ENCODE measurements around the gene CPNE6.

Gene CPNE6

GRCh38 chr14:24058260-24058950, 13.0 kb upstream of the CPNE6 start:
- Histone ChIP-seq H3K27ac (ENCODE audit: low read length, poor library complexity, severe bottlenecking) (no peak overlapping the region), H3K36me3 (ENCODE audit: control insufficient read depth in 1 of 2, insufficient read depth in 2 of 2, low read depth in 1 of 2, low read length in 2 of 2) (no peaks in the 10 kb centered on the region), H2BK120ac (ENCODE audit: low read depth, low read length) (no peak overlapping the region), H3K79me1 (replicated peaks; ENCODE audit: low read length, poor library complexity, severe bottlenecking) (no peaks in the 10 kb centered on the region), H4K8ac (ENCODE audit: low read length) (no peak overlapping the region), H2BK12ac (ENCODE audit: low read length in 2 of 2) (no peak overlapping the region), H3K9me3 (ENCODE audit: control insufficient read depth, low read length) (no peaks in the 10 kb centered on the region), H2BK5ac (ENCODE audit: low read depth, low read length, poor library complexity, severe bottlenecking) (no peak overlapping the region), H3K14ac (ENCODE audit: low read length in 2 of 2) (peak overlapping the region in 1 of 2 experiments; percentile 36), H2BK15ac (ENCODE audit: low read depth, poor library complexity, severe bottlenecking) (no peak overlapping the region), H3K27me3 (ENCODE audit: control insufficient read depth in 1 of 2, insufficient read depth in 1 of 2, low read length in 2 of 2) (peaks cover 60 to 83% of the 10 kb centered on the region in 2 experiments), H3K4ac (ENCODE audit: low read depth in 1 of 2, low read length in 2 of 2) (no peak overlapping the region), H2AFZ (ENCODE audit: low read depth, low read length) (no peak overlapping the region), H3K9ac (ENCODE audit: low read length) (no peak overlapping the region), H3K23ac (ENCODE audit: low read length in 2 of 2) (no peak overlapping the region), H3K4me2 (ENCODE audit: low read length, poor library complexity, severe bottlenecking) (no peak overlapping the region), H3K4me1 (ENCODE audit: control insufficient read depth, insufficient read depth, low read depth, low read length) (peaks cover 5% of the 10 kb centered on the region), H2AK5ac (ENCODE audit: low read length, severe bottlenecking) (no peak overlapping the region), H3K18ac (ENCODE audit: low read depth in 1 of 2, low read length in 2 of 2) (no peak overlapping the region), H3K4me3 (ENCODE audit: insufficient read depth in 1 of 2, low read depth in 1 of 2, low read length in 2 of 2) (no peak overlapping the region), H4K91ac (ENCODE audit: low read length) (no peak overlapping the region)
- WGBS = 64% methylated on average over 6 of the region's 7 CpGs
- DNase-seq = peak; percentile 76

GRCh38 chr14:24058951-24059475, 12.3 kb upstream of the CPNE6 start:
- Histone ChIP-seq H3K4me1 (ENCODE audit: control insufficient read depth, insufficient read depth, low read depth, low read length) (peaks cover 5% of the 10 kb centered on the region), H3K79me1 (replicated peaks; ENCODE audit: low read length, poor library complexity, severe bottlenecking) (no peaks in the 10 kb centered on the region), H3K4me2 (ENCODE audit: low read length, poor library complexity, severe bottlenecking) (no peak overlapping the region), H4K91ac (ENCODE audit: low read length) (no peak overlapping the region), H3K9ac (ENCODE audit: low read length) (no peak overlapping the region), H2AK5ac (ENCODE audit: low read length, severe bottlenecking) (no peak overlapping the region), H4K8ac (ENCODE audit: low read length) (no peak overlapping the region), H3K9me3 (ENCODE audit: control insufficient read depth, low read length) (no peaks in the 10 kb centered on the region), H3K4ac (ENCODE audit: low read depth in 1 of 2, low read length in 2 of 2) (no peak overlapping the region), H3K14ac (ENCODE audit: low read length in 2 of 2) (no peak overlapping the region), H3K23ac (ENCODE audit: low read length in 2 of 2) (no peak overlapping the region), H3K36me3 (ENCODE audit: control insufficient read depth in 1 of 2, insufficient read depth in 2 of 2, low read depth in 1 of 2, low read length in 2 of 2) (no peaks in the 10 kb centered on the region), H3K4me3 (ENCODE audit: insufficient read depth in 1 of 2, low read depth in 1 of 2, low read length in 2 of 2) (no peak overlapping the region), H2BK15ac (ENCODE audit: low read depth, poor library complexity, severe bottlenecking) (no peak overlapping the region), H3K27ac (ENCODE audit: low read length, poor library complexity, severe bottlenecking) (no peak overlapping the region), H2BK12ac (ENCODE audit: low read length in 2 of 2) (no peak overlapping the region), H3K18ac (ENCODE audit: low read depth in 1 of 2, low read length in 2 of 2) (no peak overlapping the region), H2BK120ac (ENCODE audit: low read depth, low read length) (no peak overlapping the region), H3K27me3 (ENCODE audit: control insufficient read depth in 1 of 2, insufficient read depth in 1 of 2, low read length in 2 of 2) (peaks cover 54 to 79% of the 10 kb centered on the region in 2 experiments), H2AFZ (ENCODE audit: low read depth, low read length) (no peak overlapping the region), H2BK5ac (ENCODE audit: low read depth, low read length, poor library complexity, severe bottlenecking) (no peak overlapping the region)
- no peak for DNase-seq
- WGBS = 83% methylated on average over 10 of the region's 10 CpGs

DNA sequence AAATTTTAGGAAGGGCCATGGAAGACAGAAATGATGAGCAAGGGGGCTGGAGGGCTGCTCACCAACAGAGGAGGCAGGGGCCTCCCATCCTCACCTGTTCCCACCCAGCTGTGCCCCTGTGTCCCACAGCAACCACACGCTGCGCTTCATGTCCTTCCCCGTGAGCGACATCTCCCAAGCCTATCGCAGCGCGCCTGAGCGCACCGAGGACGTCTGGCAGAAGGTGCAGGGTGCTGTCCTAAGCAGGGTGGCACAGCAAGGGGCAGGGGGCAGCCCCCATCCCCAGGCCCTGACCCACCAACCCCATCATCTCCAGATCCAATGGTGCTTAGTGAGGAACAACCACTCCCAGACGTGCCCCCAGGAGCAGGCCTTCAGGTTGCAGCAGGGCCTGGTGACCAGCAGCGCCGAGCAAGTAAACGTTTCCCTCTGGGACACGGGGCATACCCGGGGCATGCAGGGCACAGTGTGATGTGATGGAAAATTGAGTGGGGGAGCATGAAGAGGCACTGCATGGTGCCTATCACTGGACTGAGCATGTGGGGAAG, 11.4 kb upstream of the CPNE6 start:
- Histone ChIP-seq H3K18ac (ENCODE audit: low read depth in 1 of 2, low read length in 2 of 2) (no peak overlapping the region), H3K9me3 (ENCODE audit: control insufficient read depth, low read length) (no peaks in the 10 kb centered on the region), H3K4me3 (ENCODE audit: insufficient read depth in 1 of 2, low read depth in 1 of 2, low read length in 2 of 2) (no peak overlapping the region), H2BK15ac (ENCODE audit: low read depth, poor library complexity, severe bottlenecking) (no peak overlapping the region), H3K27ac (ENCODE audit: low read length, poor library complexity, severe bottlenecking) (no peak overlapping the region), H2BK5ac (ENCODE audit: low read depth, low read length, poor library complexity, severe bottlenecking) (no peak overlapping the region), H3K79me1 (replicated peaks; ENCODE audit: low read length, poor library complexity, severe bottlenecking) (no peaks in the 10 kb centered on the region), H2AFZ (ENCODE audit: low read depth, low read length) (no peak overlapping the region), H4K91ac (ENCODE audit: low read length) (no peak overlapping the region), H3K14ac (ENCODE audit: low read length in 2 of 2) (peak overlapping the region in 1 of 2 experiments; percentile 11), H2AK5ac (ENCODE audit: low read length, severe bottlenecking) (no peak overlapping the region), H3K4me2 (ENCODE audit: low read length, poor library complexity, severe bottlenecking) (no peak overlapping the region), H4K8ac (ENCODE audit: low read length) (no peak overlapping the region), H2BK120ac (ENCODE audit: low read depth, low read length) (no peak overlapping the region), H3K9ac (ENCODE audit: low read length) (no peak overlapping the region), H2BK12ac (ENCODE audit: low read length in 2 of 2) (no peak overlapping the region), H3K27me3 (ENCODE audit: control insufficient read depth in 1 of 2, insufficient read depth in 1 of 2, low read length in 2 of 2) (peaks cover 50 to 78% of the 10 kb centered on the region in 2 experiments), H3K4ac (ENCODE audit: low read depth in 1 of 2, low read length in 2 of 2) (no peak overlapping the region), H3K36me3 (ENCODE audit: control insufficient read depth in 1 of 2, insufficient read depth in 2 of 2, low read depth in 1 of 2, low read length in 2 of 2) (no peaks in the 10 kb centered on the region), H3K4me1 (ENCODE audit: control insufficient read depth, insufficient read depth, low read depth, low read length) (peaks cover 5% of the 10 kb centered on the region), H3K23ac (ENCODE audit: low read length in 2 of 2) (no peak overlapping the region)
- WGBS = 84% methylated on average over 16 of the region's 16 CpGs
- DNase-seq = no peak

DNA sequence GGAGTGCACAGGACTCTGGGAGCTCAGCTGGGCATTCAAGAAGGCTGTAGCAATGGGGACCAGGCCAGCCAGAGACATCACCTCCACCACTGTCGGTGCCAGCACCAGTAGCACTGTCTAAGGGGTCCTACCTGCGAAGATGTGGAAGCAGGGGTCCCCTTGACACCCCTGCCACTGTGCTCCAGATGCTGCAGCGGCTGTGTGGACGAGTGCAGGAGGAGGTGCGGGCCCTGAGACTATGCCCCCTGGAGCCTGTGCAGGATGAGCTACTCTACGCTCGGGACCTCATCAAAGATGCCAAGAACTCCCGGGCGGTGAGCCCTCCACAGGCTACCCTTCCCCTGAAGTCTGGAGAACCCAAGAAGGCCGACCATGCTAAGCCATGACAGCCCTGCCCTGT, 10.9 kb upstream of the CPNE6 start:
- H3K4me1 ChIP-seq (ENCODE audit: control insufficient read depth, insufficient read depth, low read depth, low read length) = peaks cover 5% of the 10 kb centered on the region
- no peaks in the 10 kb centered on the region for H3K79me1 ChIP-seq (replicated peaks; ENCODE audit: low read length, poor library complexity, severe bottlenecking)
- no peaks in the 10 kb centered on the region for H3K36me3 ChIP-seq (ENCODE audit: control insufficient read depth in 1 of 2, insufficient read depth in 2 of 2, low read depth in 1 of 2, low read length in 2 of 2)
- H4K8ac ChIP-seq (ENCODE audit: low read length) = no peak overlapping the region
- peaks cover 54 to 77% of the 10 kb centered on the region in 2 experiments for H3K27me3 ChIP-seq (ENCODE audit: control insufficient read depth in 1 of 2, insufficient read depth in 1 of 2, low read length in 2 of 2)
- H3K9ac ChIP-seq (ENCODE audit: low read length) = no peak overlapping the region
- no peak overlapping the region for H2AK5ac ChIP-seq (ENCODE audit: low read length, severe bottlenecking)
- H3K4me3 ChIP-seq (ENCODE audit: insufficient read depth in 1 of 2, low read depth in 1 of 2, low read length in 2 of 2) = no peak overlapping the region
- peak overlapping the region in 1 of 2 experiments; percentile 31 for H3K14ac ChIP-seq (ENCODE audit: low read length in 2 of 2)
- H2BK120ac ChIP-seq (ENCODE audit: low read depth, low read length) = no peak overlapping the region
- no peak overlapping the region for H3K18ac ChIP-seq (ENCODE audit: low read depth in 1 of 2, low read length in 2 of 2)
- H3K4ac ChIP-seq (ENCODE audit: low read depth in 1 of 2, low read length in 2 of 2) = no peak overlapping the region
- no peak overlapping the region for H3K23ac ChIP-seq (ENCODE audit: low read length in 2 of 2)
- H3K4me2 ChIP-seq (ENCODE audit: low read length, poor library complexity, severe bottlenecking) = no peak overlapping the region
- no peak overlapping the region for H2BK12ac ChIP-seq (ENCODE audit: low read length in 2 of 2)
- H3K27ac ChIP-seq (ENCODE audit: low read length, poor library complexity, severe bottlenecking) = no peak overlapping the region
- no peak overlapping the region for H4K91ac ChIP-seq (ENCODE audit: low read length)
- no peak overlapping the region for H2AFZ ChIP-seq (ENCODE audit: low read depth, low read length)
- peak overlapping the region; percentile 12 for H2BK15ac ChIP-seq (ENCODE audit: low read depth, poor library complexity, severe bottlenecking)
- WGBS = 81% methylated on average over 10 of the region's 10 CpGs
- no peak overlapping the region for H2BK5ac ChIP-seq (ENCODE audit: low read depth, low read length, poor library complexity, severe bottlenecking)
- H3K9me3 ChIP-seq (ENCODE audit: control insufficient read depth, low read length) = no peaks in the 10 kb centered on the region
- DNase-seq = no peak

All from mesenchymal stem cell (in vitro differentiated cells and primary cell).